Measurements from ENCODE around the gene TXNRD1. TPM values are rescaled to one million over a fixed set of nuclear protein-coding genes. Genes with fewer than 3 reads are reported as not detected.

TXNRD1 gene
- total RNA-seq (2022; extraction: Qiagen RNA extraction; ENCODE audit: low read depth), result 1,105 to 1,376 TPM (median 1,278 TPM) in 5 replicates

DNA sequence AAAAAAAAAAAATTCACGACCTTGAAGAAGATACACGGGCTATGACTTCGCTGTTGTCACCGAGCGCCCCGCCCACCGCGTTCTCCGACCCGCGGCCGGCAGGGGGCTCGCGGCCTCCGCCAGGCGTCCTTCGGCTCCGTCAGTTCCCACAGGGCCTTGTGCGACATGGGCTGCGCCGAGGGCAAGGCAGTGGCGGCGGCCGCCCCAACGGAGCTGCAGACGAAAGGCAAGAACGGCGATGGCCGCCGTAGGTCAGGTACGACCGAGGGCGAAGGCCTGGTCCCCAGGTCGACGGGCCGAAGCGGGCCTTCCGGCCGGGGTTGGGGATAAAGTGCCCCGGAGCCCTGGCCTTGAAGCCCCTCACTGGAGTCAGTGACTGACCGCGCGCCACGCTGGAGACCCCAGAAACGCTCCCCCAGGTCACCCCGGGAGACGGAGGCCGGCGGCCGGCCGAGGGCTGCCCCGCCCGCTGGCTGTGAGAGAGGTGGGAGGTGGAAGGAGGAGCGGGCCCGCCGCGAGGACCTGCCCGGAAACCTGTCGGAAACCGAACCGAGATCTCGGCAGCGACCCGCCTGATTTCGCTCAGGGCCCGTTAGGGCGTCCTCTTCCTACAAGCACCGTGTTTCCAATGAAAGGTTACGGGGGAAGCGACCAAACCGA lies at the start of gene TXNRD1:
TSS of gene TXNRD1 (plus strand) at position 142 of the 660 bp plus-strand sequence. CDS start at position 166, 24 bp downstream.

DNA sequence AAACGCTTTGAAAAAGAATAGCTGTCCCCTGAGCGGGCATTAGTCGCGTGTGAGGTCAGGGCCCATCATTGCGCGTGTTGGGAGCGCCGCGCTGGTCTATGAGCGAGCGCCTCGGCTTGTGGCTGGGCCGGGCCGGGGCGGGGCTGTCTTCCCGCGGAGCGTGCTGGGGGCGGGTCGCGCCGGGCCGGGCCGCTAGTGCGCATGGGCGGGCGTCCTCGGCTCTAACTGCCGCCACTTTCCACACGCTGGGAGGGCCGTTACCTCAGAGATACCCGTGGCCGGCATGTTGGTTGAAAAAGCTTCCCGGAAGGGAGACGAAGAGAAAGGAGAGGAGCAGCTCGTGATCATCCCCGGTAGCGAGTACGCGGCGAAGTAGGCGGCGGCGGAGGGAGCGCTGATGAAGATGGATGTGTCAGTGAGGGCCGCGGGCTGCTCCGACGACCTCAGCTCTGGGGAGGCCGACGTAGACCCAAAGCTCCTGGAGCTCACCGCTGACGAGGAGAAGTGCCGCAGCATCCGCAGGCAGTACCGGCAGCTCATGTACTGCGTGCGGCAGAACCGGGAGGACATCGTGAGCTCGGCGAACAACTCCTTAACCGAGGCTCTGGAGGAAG lies 88.1 kb downstream of the TXNRD1 start, which contains the start of gene EID3:
TSS of gene EID3 (plus strand) at position 202 of the 614 bp plus-strand sequence. CDS start at position 398, 196 bp downstream.

Other genes starting within 250 kb of the TXNRD1 start
- gene TDG, start 249.9 kb upstream of the TXNRD1 start, total RNA-seq (2022; extraction: Qiagen RNA extraction; ENCODE audit: low read depth), result 26.9 to 33.1 TPM (median 30.5 TPM) in 5 replicates
- 0.22 to 0.37 TPM (median 0.29 TPM) in 4 of 5 replicates, not detected in the other for gene GLT8D2, start 165.6 kb upstream of the TXNRD1 start, total RNA-seq (2022; extraction: Qiagen RNA extraction; ENCODE audit: low read depth)
- gene HCFC2, start 151.2 kb upstream of the TXNRD1 start, total RNA-seq (2022; extraction: Qiagen RNA extraction; ENCODE audit: low read depth), result 3.6 to 5.6 TPM (median 5.1 TPM) in 5 replicates
- 18.9 to 33.1 TPM (median 29.2 TPM) in 5 replicates for gene NFYB, start 77.6 kb upstream of the TXNRD1 start, total RNA-seq (2022; extraction: Qiagen RNA extraction; ENCODE audit: low read depth)
- gene EID3, start 88.0 kb downstream of the TXNRD1 start, total RNA-seq (2022; extraction: Qiagen RNA extraction; ENCODE audit: low read depth), result 7.7 to 11.0 TPM (median 8.2 TPM) in 5 replicates
- gene CHST11, start 241.2 kb downstream of the TXNRD1 start, total RNA-seq (2022; extraction: Qiagen RNA extraction; ENCODE audit: low read depth), result 33.1 to 42.0 TPM (median 36.1 TPM) in 5 replicates

Measured in A549 treated with DMSO at 1 μM for 4 hours (cell line).